ENCODE results near the gene SLC17A1.
"Not testable (repeated sequence)": the region's sequence is repeated elsewhere in the genome, so short reads cannot be mapped to it uniquely, and the experiment has no call there.

SLC17A1 gene

GRCh38 chr6:25756382-25757363 is 75.2 kb downstream of the SLC17A1 start:
- DNase-seq (ENCODE audit: low spot score) = no peak

- no peak for DNase-seq (ENCODE audit: low spot score)
These were observed 76.4 kb downstream of the SLC17A1 start for GRCh38 chr6:25755483-25755882.

- DNase-seq (ENCODE audit: low spot score) = no peak
These were observed 77.3 kb downstream of the SLC17A1 start, which contains the start of gene SLC17A4 for GRCh38 chr6:25754535-25754934. Gene SLC17A4 (plus strand): TSS chr6:25754742. CDS start chr6:25761963, 7,221 bp downstream.

GRCh38 chr6:25753079-25753478 is 78.8 kb downstream of the SLC17A1 start:
- no peak for DNase-seq (ENCODE audit: low spot score)

GRCh38 chr6:25750906-25751305 is 80.9 kb downstream of the SLC17A1 start:
- DNase-seq (ENCODE audit: low spot score) = no peak

DNA sequence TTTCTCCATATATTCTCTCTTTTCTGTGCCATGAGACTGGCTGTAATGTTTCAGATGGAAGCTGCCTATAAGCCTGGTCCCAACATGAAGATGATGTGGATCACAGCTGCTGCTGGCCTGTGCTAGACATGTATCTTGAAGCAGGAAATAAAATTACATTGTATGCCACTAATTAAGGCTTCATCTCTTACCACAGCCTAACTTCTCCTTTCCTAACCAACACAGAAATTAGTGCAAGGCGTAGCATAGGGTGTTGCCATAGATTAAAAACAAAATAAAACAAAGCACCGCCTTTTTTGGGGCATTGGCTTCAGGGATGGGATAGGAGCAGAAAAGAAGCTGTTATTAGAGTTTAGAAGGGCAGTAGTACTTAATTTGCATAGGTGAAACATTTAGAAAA is 82.0 kb downstream of the SLC17A1 start:
- peak; percentile 18 for DNase-seq (ENCODE audit: low spot score)

GRCh38 chr6:25748601-25749517 is 83.0 kb downstream of the SLC17A1 start:
- DNase-seq (ENCODE audit: low spot score) = not testable (repeated sequence)

GRCh38 chr6:25748049-25748448 is 83.8 kb downstream of the SLC17A1 start:
- no peak for DNase-seq (ENCODE audit: low spot score)

DNA sequence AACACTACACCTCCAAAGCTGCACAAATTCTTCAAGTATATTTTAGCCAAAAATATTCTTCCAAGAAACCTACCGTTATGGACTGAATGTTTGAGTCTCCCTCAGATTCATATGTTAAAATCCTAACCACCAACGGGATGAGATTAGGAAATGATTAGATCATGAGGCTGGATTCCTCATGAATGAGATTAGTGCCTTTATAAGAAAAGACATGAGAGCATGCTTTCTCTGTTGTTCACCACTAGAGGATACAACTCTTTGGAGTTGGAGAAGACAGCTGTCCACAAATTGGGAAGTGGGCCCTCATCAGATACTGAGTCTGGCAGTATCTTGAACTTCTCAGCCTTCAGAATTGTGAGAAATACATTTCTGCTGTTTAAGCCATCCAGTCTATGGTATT is 84.4 kb downstream of the SLC17A1 start:
- DNase-seq (ENCODE audit: low spot score) = no peak

GRCh38 chr6:25746968-25747367 is 84.9 kb downstream of the SLC17A1 start:
- no peak for DNase-seq (ENCODE audit: low spot score)

DNA sequence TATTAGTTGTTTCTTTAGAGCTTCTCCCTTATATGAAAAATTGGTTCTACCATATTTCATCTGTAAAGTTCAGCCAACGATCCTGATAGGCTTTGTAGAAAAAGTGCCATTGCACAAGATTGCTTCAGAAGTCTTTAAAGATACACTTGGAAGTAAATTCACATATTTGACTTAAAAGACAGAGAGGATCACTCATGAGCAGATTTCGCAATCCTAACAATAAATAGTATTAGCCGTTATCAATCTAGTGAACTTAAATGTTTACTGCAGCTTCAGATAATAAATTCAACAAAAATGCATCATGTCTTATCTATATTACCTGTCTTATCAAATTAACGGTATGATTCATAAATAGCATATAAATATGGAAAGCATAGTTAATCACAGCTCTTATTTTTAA is 86.0 kb downstream of the SLC17A1 start:
- no peak for DNase-seq (ENCODE audit: low spot score)

DNA sequence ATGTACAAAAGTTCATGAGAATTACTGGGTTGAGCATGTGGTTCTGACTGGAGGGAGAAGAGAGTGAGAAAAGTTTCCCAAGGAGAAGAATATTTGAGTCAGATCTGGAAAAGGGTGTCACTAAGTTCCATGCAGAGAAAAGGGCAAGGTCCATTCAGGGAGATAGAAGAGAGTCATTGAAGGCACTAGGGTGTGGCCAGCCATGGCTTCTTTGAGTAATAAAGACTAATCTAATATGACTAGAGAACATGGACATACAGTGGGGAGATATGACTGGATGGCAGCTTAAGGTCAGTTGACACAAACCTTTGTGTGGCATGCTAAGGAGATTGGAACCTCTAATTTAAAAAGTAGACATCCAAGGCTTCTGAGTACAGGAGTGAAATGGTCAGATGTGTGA is 88.0 kb downstream of the SLC17A1 start:
- no peak for DNase-seq (ENCODE audit: low spot score)

DNA sequence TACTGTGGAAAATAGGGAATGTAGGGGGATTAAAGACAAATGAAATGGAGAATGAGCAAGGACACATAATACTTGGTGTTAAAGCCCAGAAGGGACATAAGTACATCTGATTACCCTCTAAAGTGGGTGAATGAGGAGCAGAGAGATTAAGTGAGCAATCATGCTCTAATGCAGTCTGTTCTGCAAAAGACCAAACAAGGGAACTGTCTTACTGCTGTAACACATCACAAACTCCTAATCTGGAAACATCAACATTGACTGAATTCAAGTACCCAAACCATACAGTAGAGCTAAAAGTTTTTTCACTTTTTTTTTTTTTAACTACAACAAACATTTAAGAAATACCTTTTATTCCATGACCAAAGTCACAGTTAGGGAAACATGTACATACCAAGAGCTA is 96.6 kb downstream of the SLC17A1 start:
- DNase-seq (ENCODE audit: low spot score) = no peak

Measured in NAMALWA (cell line).